Glomerular visceral epithelial cell (primary cell): ENCODE measurements around the gene LINC00237.

ENCODE experiments used
- DNase-seq: peaks from one replicate; pipeline ENCODE4 v3.0.0-alpha.2; 2016; ENCODE audit errors: extremely low spot score

LINC00237 gene

GRCh38 chr20:21125072-21125848 is 19.1 kb upstream of the LINC00237 start:
- DNase-seq, result peak; percentile 56

- no peak for DNase-seq
These were observed 18.0 kb upstream of the LINC00237 start for GRCh38 chr20:21124190-21124589.

- DNase-seq, result no peak
These were observed 12.6 kb upstream of the LINC00237 start for GRCh38 chr20:21118782-21119181.

- DNase-seq, result no peak
These were observed 12.0 kb upstream of the LINC00237 start for GRCh38 chr20:21118138-21118537.

- no peak for DNase-seq
These were observed 11.4 kb upstream of the LINC00237 start for GRCh38 chr20:21117521-21117920.

- DNase-seq, result no peak
These were observed 8.4 kb upstream of the LINC00237 start for GRCh38 chr20:21114584-21114983.

- DNase-seq, result no peak
These were observed 7.5 kb upstream of the LINC00237 start for GRCh38 chr20:21113697-21114096.

- no peak for DNase-seq
These were observed 5.3 kb upstream of the LINC00237 start for GRCh38 chr20:21111416-21111815.

GRCh38 chr20:21110811-21111210 is 4.7 kb upstream of the LINC00237 start:
- DNase-seq, result no peak

GRCh38 chr20:21109144-21109543 is 3.0 kb upstream of the LINC00237 start:
- DNase-seq, result no peak

- no peak for DNase-seq
These were observed 558 bp downstream of the LINC00237 start for GRCh38 chr20:21105429-21106170.

- no peak for DNase-seq
These were observed 1.2 kb downstream of the LINC00237 start for GRCh38 chr20:21104921-21105320.

- DNase-seq, result no peak
These were observed 1.7 kb downstream of the LINC00237 start for GRCh38 chr20:21104466-21104761.

GRCh38 chr20:21103582-21104465 is 2.3 kb downstream of the LINC00237 start:
- no peak for DNase-seq

- no peak for DNase-seq
These were observed 3.4 kb downstream of the LINC00237 start for GRCh38 chr20:21102603-21103311.

- no peak for DNase-seq
These were observed 4.1 kb downstream of the LINC00237 start for GRCh38 chr20:21101932-21102575.

GRCh38 chr20:21101453-21101931 is 4.7 kb downstream of the LINC00237 start:
- no peak for DNase-seq

- DNase-seq, result no peak
These were observed 5.3 kb downstream of the LINC00237 start for GRCh38 chr20:21100578-21101452.

- no peak for DNase-seq
These were observed 6.2 kb downstream of the LINC00237 start for GRCh38 chr20:21099751-21100577.
